WERI-Rb-1 (cell line): ENCODE measurements around the gene MAP2K2.

ENCODE experiments used
- DNase-seq: peaks from one replicate; pipeline ENCODE4 v3.0.0-alpha.2; 2020
- H3K27ac ChIP-seq: fragments of 250-450 bp; sonication (Bioruptor Pico); 2 replicates; pipeline ENCODE4 v1.5.1; 2020; ENCODE audit warnings: mild to moderate bottlenecking, moderate library complexity
- H3K27me3 ChIP-seq: fragments of 250-450 bp; sonication (Bioruptor Pico); 2 replicates; pipeline ENCODE4 v1.5.1; 2021; ENCODE audit warnings: mild to moderate bottlenecking, low read depth, moderate library complexity; ENCODE audit not compliant: insufficient read depth, severe bottlenecking
- H3K36me3 ChIP-seq: fragments of 250-450 bp; sonication (Bioruptor Pico); 2 replicates; pipeline ENCODE4 v1.5.1; 2020; ENCODE audit warnings: mild to moderate bottlenecking, moderate library complexity
- H3K4me3 ChIP-seq: 2 replicates; pipeline ENCODE4 v1.5.1; 2011; ENCODE audit warnings: low read depth, mild to moderate bottlenecking, control low read depth, low read length
- H3K9me3 ChIP-seq: fragments of 250-450 bp; sonication (Bioruptor Pico); 2 replicates; pipeline ENCODE4 v1.5.1; 2021; ENCODE audit warnings: mild to moderate bottlenecking, moderate library complexity; ENCODE audit not compliant: severe bottlenecking
- TF ChIP-seq, protein P1 (sequence below): IDR thresholded peaks from 2 replicates; pipeline ENCODE4 v1.5.1; 2011; ENCODE audit warnings: low read depth, mild to moderate bottlenecking, control low read depth, inconsistent platforms, low read length

Gene MAP2K2

DNA sequence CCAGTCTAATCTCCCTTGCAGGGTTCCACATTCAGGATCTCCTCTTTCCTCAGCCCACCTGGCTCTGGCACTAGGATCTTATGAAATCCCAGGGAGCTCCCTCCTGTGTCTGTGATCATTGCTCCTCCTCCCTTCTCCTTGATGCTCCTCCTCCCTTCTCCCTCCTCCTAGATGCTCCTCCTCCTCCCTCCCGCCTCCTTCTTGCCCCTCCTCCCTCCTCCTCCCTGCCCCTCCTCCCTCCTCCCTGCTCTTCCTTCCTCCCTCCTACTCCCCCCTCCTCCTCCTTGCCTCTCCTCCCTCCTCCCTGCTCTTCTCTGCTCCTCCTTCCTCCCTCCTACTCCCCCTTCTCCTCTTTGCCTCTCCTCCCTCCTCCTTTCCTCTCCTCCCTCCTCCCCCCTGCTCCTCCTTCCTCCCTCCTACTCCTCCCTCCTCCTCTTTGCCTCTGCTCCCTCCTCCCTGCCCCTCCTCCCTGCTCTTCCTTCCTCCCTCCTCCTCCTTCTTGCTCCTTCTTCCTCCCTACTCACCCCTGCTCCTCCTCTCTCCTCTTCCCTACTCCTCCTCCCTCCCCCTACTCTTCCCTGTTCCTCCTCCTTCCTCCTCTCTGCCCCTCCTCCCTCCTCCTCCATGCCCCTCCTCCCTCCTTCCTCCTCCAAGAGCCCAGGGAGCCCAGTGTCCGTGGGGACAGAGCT is 42.3 kb downstream of the MAP2K2 start:
- Histone ChIP-seq H3K36me3 (no peaks in the 10 kb centered on the region), H3K27ac (no peak overlapping the region), H3K4me3 (no peak overlapping the region), H3K27me3 (no peaks in the 10 kb centered on the region), H3K9me3 (no peaks in the 10 kb centered on the region)
- no peak for DNase-seq
- TF ChIP-seq, protein P1, sequence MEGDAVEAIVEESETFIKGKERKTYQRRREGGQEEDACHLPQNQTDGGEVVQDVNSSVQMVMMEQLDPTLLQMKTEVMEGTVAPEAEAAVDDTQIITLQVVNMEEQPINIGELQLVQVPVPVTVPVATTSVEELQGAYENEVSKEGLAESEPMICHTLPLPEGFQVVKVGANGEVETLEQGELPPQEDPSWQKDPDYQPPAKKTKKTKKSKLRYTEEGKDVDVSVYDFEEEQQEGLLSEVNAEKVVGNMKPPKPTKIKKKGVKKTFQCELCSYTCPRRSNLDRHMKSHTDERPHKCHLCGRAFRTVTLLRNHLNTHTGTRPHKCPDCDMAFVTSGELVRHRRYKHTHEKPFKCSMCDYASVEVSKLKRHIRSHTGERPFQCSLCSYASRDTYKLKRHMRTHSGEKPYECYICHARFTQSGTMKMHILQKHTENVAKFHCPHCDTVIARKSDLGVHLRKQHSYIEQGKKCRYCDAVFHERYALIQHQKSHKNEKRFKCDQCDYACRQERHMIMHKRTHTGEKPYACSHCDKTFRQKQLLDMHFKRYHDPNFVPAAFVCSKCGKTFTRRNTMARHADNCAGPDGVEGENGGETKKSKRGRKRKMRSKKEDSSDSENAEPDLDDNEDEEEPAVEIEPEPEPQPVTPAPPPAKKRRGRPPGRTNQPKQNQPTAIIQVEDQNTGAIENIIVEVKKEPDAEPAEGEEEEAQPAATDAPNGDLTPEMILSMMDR: no peak

DNA sequence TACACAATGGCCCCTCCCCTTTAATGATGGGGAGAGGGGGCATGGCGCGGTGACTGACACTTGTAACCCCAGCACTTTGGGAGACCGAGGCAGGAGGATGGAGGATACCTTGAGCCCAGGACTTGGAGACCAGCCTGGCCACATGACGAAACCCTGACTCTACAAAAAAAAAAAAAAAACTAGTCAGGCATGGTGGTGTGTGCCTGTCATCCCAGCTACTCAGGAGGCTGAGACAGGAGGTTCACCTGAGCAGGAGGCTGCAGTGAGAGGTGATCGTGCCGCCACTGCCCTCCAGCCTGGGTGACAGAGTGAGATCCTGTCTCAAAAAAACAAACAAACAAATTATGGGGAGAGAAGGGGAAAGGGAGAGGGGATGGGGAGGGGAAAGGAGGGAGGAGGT is 43.4 kb downstream of the MAP2K2 start:
- H3K9me3 ChIP-seq: no peaks in the 10 kb centered on the region
- H3K36me3 ChIP-seq: no peaks in the 10 kb centered on the region
- H3K4me3 ChIP-seq: no peak overlapping the region
- H3K27me3 ChIP-seq: no peaks in the 10 kb centered on the region
- TF ChIP-seq, protein P1: no peak
- DNase-seq: no peak
- no peak overlapping the region for H3K27ac ChIP-seq

DNA sequence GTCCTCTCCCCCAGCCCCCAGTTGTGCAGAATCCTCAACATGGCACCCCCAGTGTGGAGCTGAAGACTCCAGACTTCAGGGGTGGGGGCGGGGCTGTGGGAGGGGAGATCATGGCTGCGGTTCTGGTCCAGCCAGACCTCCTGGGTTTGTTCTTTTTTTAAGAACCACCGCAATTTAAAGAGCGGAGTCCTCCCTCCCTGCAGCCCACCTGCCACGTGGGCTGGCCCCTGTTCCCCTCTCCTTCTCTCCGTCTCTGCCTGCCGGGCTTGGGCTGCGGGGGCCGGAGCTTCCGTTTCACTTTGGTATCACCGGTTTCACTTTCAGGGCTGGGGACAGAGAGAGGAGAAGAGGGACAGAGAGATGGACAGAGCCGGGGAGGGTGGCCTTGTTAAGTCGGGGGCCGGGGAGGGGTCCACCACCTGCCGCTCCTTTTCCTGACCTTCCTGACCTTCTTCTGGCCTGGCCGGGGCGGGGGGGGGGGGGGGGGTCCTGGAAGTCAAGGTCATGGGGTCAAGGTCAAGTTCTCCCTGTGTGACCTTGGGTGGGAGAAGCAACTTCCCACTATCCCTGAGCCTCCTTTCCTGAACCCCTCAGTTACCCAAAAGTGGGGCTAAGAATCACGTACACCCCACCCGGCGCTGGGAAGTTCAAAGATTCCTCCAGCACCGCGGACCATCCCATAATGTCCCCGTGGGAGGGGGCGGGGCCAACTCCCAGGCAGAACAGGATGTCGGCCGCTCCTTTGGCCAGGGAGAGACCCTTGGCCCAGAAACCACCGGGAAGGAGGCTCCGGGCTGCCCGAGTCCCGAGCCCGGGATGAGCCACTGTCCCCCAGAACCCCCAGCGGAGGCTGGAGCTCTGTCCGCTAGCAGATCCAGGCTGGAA is 45.9 kb downstream of the MAP2K2 start:
- H3K9me3 ChIP-seq: no peaks in the 10 kb centered on the region
- no peak for DNase-seq
- TF ChIP-seq, protein P1: no peak
- no peak overlapping the region for H3K27ac ChIP-seq
- H3K36me3 ChIP-seq: no peaks in the 10 kb centered on the region
- H3K4me3 ChIP-seq: no peak overlapping the region
- no peaks in the 10 kb centered on the region for H3K27me3 ChIP-seq

DNA sequence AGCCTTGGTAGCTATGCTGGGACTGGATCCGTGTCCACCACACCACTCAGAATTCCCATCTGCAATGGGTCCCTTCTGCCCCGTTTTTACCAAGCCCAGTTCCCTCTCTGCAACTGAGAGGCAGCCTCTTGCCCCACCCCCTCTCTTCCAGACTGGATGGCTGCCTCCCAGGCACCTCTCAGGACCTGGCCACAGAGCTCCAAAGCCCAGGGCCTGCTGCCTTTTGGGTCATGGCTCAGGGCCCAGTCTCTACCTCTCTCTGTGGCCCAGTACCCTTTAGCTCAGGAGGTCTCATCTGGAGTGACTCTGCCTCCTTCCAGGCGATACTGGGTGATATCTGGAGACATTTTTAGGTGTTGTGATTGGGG is 46.9 kb downstream of the MAP2K2 start:
- DNase-seq: no peak
- no peaks in the 10 kb centered on the region for H3K27me3 ChIP-seq
- no peaks in the 10 kb centered on the region for H3K36me3 ChIP-seq
- TF ChIP-seq, protein P1: no peak
- H3K4me3 ChIP-seq: no peak overlapping the region
- H3K27ac ChIP-seq: no peak overlapping the region
- H3K9me3 ChIP-seq: no peaks in the 10 kb centered on the region

DNA sequence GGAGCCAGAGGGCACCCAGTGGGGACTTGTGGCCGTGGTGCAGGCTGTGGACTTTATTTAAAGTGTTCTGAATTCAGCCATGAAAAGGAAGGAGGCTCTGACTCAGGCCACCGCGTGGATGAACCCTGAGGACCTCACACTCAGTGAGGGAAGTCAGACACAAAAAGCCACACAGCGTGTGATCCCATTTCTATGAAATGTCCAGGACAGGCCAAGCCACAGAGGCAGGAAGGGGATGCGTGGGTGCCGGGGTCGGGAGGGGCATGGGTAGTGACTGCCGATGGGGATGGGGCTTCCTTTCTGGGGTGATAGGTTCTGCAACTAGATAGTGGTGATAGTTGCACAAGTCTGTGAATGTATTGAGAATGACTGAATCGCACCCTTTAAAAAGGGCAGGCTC is 48.5 kb downstream of the MAP2K2 start:
- TF ChIP-seq, protein P1: no peak
- no peak for DNase-seq
- H3K4me3 ChIP-seq: no peak overlapping the region
- no peaks in the 10 kb centered on the region for H3K9me3 ChIP-seq
- H3K36me3 ChIP-seq: no peaks in the 10 kb centered on the region
- H3K27ac ChIP-seq: no peak overlapping the region
- H3K27me3 ChIP-seq: no peaks in the 10 kb centered on the region
